G401 (cell line): ENCODE measurements around the gene NSUN4. TPM values are rescaled to one million over a fixed set of nuclear protein-coding genes. Genes with fewer than 3 reads are reported as not detected.
"Not testable (repeated sequence)": the region's sequence is repeated elsewhere in the genome, so short reads cannot be mapped to it uniquely, and the experiment has no call there.

Experiments
- DNase-seq: peaks from one replicate; pipeline ENCODE4 v3.0.0-alpha.2; 2015; ENCODE audit warnings: low spot score
- in situ Hi-C: cut with HindIII; loops from 2 replicates; pipeline ENCODE4 v1.10.0; 2016; ENCODE audit warnings: low sequenced_read_pairs, mixed read lengths
- total RNA-seq: library from RNA; depleted of rRNA; stranded (reverse); fragments of >200 nt; shearing (Covaris generic); gene quantifications from 2 replicates; pipeline ENCODE4 v1.2.3, GENCODE V29; 2014

Gene NSUN4
- total RNA-seq, 1 experiment from 2014 or later, result 14.6 TPM

DNA sequence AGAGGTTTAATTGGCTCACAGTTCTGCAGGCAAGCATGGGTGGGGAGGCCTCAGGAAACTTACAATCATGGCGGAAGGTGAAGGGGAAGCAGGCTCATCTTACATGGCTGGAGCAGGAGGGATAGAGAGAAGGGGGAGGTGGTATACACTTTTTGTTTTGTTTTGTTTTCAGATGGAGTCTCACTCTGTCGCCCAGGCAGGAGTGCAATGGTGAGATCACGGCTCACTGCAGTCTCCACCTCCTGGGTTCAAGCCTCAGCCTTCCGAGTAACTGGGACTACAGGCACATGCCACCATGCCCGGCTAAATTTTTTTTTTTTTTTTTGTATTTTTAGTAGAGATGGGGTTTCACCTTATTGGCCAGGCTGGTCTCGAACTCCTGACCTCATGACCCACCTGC is 18.4 kb upstream of the NSUN4 start:
- DNase-seq, in situ Hi-C loops: not testable (repeated sequence)

DNA sequence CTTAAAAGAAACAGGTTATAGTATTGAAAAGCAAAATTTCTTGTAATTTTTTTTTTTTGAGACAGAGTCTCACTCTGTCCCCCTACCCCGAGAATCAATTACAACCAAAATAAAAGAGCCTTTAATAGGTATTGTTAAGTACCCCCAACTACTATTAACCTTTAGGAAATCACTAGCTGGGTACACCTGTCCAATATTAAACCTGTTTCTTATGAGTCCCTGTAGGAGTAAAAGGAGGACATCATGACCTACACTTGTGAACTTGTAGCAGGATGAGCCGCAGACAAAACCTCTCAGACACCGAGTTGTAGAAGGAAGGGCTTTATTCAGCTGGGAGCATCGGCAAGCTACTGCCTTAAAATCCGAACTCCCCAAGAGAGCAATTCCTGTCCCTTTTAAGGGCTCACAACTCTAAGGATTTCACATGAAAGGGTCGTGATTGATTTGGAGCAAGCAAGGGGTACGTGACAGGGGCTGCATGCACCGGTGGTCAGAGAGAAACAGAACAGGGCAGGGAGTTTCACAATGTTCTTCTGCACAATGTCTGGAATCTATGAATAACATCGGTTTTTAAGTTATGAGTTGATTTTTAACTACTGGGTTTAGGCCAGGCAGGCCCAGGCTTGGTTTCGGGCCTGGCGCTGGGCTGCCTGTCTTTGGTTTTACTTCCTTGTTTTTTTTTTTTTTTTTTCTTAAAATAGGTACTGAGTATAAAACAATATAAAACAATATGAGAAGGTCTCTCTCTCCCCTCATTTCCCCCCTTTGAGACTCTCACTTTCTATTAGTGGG is 15.1 kb upstream of the NSUN4 start:
- in situ Hi-C loops, result not testable (repeated sequence)

GRCh38 chr1:46328182-46328581 is 12.4 kb upstream of the NSUN4 start:
- DNase-seq, in situ Hi-C loops: not testable (repeated sequence)

More for the DNA sequence above, 15.1 kb upstream of the NSUN4 start:
- not testable (repeated sequence) for DNase-seq

- in situ Hi-C loops, DNase-seq: not testable (repeated sequence)
These were observed 10.8 kb upstream of the NSUN4 start for GRCh38 chr1:46329807-46330206.

- in situ Hi-C loops, DNase-seq: not testable (repeated sequence)
These were observed 10.2 kb upstream of the NSUN4 start for GRCh38 chr1:46330381-46330780.

GRCh38 chr1:46331786-46332540 is 8.6 kb upstream of the NSUN4 start:
- in situ Hi-C loops, DNase-seq: not testable (repeated sequence)

- in situ Hi-C loops, result no loop called here
- DNase-seq, result peak; percentile 25
These were observed 7.1 kb upstream of the NSUN4 start for GRCh38 chr1:46333300-46334029.

- in situ Hi-C loops, result no loop called here
- no peak for DNase-seq
These were observed 6.6 kb upstream of the NSUN4 start for GRCh38 chr1:46334030-46334384.

DNA sequence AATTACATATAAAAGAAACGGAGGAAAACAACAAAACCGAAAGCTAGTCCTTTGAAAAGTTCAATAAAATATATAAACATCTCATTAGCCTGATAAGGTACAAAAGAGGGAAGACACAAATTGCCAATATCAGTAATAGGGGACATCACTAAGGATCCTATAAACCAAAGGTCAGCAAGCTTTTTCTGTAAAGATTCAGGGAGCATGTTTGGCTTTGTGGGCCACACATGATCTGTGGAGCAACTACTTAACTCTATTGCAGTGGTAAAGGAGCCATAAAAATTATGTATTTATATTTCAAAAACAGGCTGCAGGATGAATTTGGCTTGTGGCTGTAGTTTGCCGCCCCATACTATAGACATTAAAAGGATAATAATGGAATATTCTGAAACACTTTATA is 5.5 kb upstream of the NSUN4 start:
- DNase-seq, result no peak
- in situ Hi-C loops, result no loop called here

GRCh38 chr1:46337409-46337808 is 3.2 kb upstream of the NSUN4 start:
- in situ Hi-C loops, DNase-seq: not testable (repeated sequence)

DNA sequence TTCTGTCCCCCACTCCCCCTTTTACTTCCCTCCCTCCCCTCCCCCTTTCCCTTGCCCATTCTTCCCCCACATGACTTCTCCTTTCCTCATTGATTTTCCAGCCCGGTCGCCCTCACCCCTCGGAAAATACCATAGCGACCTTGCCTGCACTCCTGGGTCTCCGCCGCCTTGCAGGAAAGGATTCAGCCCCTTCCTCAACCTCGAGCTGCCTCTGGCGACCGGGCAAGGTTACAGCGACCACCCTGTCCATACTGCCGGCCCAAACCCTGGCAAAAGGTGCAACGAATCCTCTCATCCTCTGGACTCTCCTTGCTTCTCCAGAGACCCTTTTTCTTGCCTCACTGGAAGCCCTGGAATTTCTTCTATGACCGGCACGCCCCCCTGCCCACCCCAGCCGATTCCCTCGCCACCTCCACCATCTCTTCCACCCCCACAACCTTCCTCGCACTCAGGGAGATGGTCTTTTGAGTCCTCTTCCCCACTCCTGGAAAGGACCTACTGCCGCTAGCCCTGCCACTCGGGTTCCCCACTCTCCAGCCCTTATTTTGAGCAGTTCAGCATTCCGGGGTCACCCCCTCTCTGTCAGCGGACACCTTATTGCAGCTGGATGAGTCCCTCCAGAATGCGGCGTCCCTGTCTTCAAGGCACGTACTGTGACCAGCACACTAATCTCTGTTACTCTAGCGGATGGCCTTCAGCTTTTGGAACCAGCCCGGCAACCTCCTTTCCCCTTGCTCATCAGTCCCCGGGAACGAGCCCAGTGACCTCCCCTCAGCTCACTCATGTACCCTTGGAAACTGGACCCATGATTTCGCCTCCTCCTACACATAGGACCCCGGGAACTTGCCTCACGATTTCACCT is 846 bp downstream of the NSUN4 start:
- DNase-seq, result no peak
- in situ Hi-C loops, result no loop called here

DNA sequence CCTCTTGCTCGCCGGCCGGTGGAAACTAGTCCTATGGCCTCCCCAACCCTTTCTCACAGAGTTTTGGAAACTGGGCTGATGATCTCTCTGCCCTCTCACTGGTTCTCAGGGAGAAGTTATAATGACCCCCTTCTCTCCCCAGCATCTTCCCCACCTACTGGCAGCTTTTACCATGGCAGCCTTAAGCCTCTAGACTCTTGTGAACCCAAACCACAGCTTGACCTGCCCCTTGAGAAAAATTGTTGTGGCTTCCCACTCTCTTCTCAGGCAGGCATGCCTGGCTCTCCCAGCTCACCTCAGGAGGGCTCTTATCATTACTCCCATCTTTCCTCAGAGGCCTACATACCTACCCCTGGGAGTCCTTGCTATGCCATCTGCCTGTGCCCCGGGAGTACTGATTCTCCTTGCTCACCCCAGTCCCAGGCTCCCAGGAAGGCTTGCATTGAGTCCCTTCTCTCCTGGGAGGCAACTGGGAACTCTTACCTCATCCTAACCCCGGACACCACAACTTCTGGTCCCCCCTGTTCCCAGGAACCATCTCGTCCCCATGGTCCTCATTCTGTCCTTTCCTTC is 1.6 kb downstream of the NSUN4 start:
- in situ Hi-C loops, result no loop called here
- DNase-seq, result no peak

- in situ Hi-C loops, result no loop called here
- DNase-seq, result no peak
These were observed 2.2 kb downstream of the NSUN4 start for GRCh38 chr1:46342677-46343350.

- in situ Hi-C loops, result no loop called here
- no peak for DNase-seq
These were observed 2.7 kb downstream of the NSUN4 start for GRCh38 chr1:46343351-46343695.

DNA sequence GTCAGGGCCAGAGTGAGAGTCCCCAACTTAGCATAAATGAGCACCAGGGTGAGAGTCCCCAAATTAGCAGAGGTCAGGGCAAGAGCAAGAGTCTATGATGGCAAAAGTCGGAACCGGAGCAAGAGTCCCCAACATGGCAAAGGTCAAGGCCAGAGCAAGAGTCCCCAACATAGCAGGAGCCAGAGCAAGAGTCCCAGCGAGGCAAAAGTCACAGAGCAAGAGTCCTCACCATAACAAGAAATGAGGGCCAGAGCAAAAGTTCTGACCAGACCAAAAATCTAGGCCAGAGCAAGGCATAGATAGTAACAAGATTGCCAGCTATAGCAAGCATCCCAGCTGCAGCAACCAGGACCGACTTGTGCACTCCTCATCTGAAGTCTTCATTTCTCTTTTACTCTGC is 3.1 kb downstream of the NSUN4 start:
- in situ Hi-C loops, result no loop called here

GRCh38 chr1:46344481-46344880 is 3.9 kb downstream of the NSUN4 start:
- no peak for DNase-seq
- in situ Hi-C loops, result no loop called here

More for the DNA sequence above, 3.1 kb downstream of the NSUN4 start:
- no peak for DNase-seq

GRCh38 chr1:46345281-46345680 is 4.7 kb downstream of the NSUN4 start:
- in situ Hi-C loops, result no loop called here

GRCh38 chr1:46352363-46352762 is 11.8 kb downstream of the NSUN4 start:
- in situ Hi-C loops, result no loop called here

More at GRCh38 chr1:46345281-46345680, 4.7 kb downstream of the NSUN4 start:
- DNase-seq, result no peak

More at GRCh38 chr1:46352363-46352762, 11.8 kb downstream of the NSUN4 start:
- no peak for DNase-seq
